KG1 (cell line): ENCODE data around the gene BEST4.
"Not testable (repeated sequence)": the region's sequence is repeated elsewhere in the genome, so short reads cannot be mapped to it uniquely, and the experiment has no call there.

ENCODE experiments used
- DNase-seq: peaks from one replicate; lab custom pipeline; 2025; lab: John Stamatoyannopoulos, UW

BEST4 gene

GRCh38 chr1:44788120-44788860 lies at the start of gene BEST4:
TSS of gene BEST4 (minus strand) at chr1:44788170. CDS start at chr1:44787705, 465 bp downstream.
- no peak for DNase-seq

- peak; percentile 54 for DNase-seq
Observed at GRCh38 chr1:44835738-44836675, 48.0 kb upstream of the BEST4 start.

GRCh38 chr1:44834328-44834727 lies 46.4 kb upstream of the BEST4 start:
- no peak for DNase-seq

GRCh38 chr1:44832056-44832705 lies 44.2 kb upstream of the BEST4 start:
- no peak for DNase-seq

- DNase-seq: no peak
Observed at GRCh38 chr1:44831516-44831915, 43.5 kb upstream of the BEST4 start.

- no peak for DNase-seq
Observed at GRCh38 chr1:44830900-44831304, 42.9 kb upstream of the BEST4 start.

GRCh38 chr1:44829506-44830384 lies 41.8 kb upstream of the BEST4 start:
- DNase-seq: no peak

- DNase-seq: no peak
Observed at GRCh38 chr1:44828841-44829440, 41.0 kb upstream of the BEST4 start.

- no peak for DNase-seq
Observed at GRCh38 chr1:44828003-44828651, 40.2 kb upstream of the BEST4 start.

- no peak for DNase-seq
Observed at GRCh38 chr1:44827197-44828002, 39.4 kb upstream of the BEST4 start.

GRCh38 chr1:44826375-44827196 lies 38.6 kb upstream of the BEST4 start:
- DNase-seq: no peak

GRCh38 chr1:44824392-44824791 lies 36.4 kb upstream of the BEST4 start:
- not testable (repeated sequence) for DNase-seq

GRCh38 chr1:44822981-44823451 lies 35.0 kb upstream of the BEST4 start:
- no peak for DNase-seq

GRCh38 chr1:44822131-44822701 lies 34.2 kb upstream of the BEST4 start:
- DNase-seq: no peak

- DNase-seq: no peak
Observed at GRCh38 chr1:44821240-44821715, 33.3 kb upstream of the BEST4 start.

- no peak for DNase-seq
Observed at GRCh38 chr1:44820328-44821239, 32.6 kb upstream of the BEST4 start.
